HG02973 (cell line): ENCODE measurements around the gene RNF43.
"Not testable (repeated sequence)": the region's sequence is repeated elsewhere in the genome, so short reads cannot be mapped to it uniquely, and the experiment has no call there.

ENCODE experiments used
- ATAC-seq: cut with Tn5 transposase; IDR thresholded peaks from one replicate; pipeline ENCODE4 v1.9.1; 2021; ENCODE audit warnings: moderate library complexity; ENCODE audit not compliant: unreplicated experiment

The RNF43 gene

DNA sequence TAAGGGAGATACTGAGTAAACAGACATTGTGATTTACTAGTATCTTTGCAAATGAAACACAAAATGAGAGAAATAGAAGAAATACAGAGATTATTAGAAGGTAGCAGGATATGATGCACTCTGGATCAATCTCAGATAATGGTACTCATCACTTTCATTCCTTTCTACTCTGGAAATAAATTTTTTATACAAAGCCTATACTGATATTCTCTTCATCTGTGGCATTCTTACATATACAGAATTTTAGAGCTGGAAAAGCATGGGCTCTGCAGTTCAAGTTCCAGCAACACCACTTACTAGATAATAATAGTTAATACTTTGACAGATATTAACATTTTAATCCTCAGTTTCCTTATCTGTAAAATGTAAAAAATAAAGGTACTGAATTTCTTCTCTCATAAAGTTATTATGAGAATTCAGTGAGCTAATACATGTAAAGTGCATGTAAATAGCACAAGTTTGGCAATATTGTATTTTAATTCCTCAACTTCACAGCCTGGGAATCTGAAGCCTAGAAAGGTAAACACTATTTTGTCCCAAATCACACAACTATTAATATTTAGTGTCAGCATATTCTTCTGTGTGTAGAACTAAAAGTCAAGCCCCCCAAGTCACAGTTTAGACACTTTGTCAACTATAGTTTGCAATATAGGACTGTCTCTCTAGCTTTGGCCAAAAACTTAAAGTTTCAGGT, 6.5 kb downstream of the RNF43 start:
- ATAC-seq: no peak

DNA sequence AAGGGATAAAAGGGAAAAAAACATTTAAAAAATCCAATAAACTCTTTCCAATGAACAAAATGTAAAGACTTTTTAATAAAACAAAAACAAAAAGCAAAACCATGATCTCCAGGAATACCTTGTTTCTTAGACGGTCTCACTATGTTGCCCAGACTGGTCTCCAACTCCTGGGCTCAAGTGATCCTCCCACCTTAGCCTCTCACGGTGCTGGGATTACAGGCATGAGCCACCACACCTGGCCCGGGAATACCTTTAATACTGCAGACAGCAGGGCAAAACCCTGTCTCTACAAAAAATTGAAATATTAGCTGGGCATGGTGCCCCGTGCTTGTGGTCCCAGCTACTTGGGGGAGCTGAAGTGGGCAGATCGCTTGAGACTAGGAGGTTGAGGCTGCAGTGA, 7.9 kb downstream of the RNF43 start:
- no peak for ATAC-seq

DNA sequence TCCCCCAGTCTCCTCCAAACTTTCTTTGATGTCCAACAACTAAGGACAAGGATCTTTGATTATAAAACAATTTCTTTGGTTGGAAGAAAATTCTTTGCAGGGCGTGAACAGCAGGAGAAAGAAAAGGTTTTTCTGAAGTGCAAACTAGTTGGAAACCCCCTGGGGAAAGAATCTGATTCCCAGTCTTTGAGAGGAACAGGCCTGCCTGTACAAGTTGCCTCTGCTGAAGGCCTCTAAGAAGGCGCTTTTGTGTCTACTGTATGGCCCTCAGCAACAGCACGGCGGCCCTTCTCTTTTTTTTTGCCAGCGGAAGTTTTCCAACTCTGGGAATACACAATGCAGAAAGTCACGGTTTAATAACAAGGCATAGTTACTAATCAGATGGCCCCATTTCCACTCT, 14.0 kb downstream of the RNF43 start:
- ATAC-seq: no peak

DNA sequence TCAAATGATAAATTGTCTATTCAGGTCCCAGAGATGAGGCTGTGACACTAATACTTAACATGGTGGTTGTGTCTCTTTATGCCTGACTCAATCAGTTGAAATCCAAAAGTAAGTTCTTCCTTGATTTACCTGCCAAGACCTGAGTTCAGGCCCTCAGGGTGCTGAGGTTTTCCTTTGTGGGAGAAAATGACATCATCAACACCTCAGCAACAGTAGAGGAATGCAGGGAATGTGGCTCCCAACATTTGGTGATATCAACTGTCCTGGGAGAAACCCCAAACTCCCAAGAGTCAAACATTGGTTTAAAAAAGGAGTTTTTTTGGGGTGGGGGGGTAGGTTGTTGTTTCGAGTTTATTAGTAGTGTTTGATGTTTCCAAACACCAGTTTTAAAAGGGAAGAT, 14.7 kb downstream of the RNF43 start:
- no peak for ATAC-seq

DNA sequence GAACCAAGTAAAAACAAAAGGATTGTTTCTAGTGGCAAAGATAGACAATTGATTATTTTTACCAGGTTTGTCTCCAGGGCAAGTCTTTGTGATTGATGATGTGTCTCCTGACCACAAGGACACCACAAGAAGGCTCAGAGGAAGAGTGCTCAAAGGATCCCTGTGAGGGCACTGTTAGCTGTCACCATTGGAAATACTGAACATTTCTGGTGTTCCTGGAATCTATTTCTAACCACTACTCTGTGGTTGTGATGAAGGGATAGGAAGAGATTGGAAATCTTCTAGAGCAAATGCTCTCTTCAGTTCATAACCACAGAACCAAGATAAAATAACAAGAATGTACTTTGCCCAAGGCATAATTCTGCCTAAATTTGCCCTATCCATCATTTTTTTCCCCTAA, 15.3 kb downstream of the RNF43 start:
- ATAC-seq: no peak

DNA sequence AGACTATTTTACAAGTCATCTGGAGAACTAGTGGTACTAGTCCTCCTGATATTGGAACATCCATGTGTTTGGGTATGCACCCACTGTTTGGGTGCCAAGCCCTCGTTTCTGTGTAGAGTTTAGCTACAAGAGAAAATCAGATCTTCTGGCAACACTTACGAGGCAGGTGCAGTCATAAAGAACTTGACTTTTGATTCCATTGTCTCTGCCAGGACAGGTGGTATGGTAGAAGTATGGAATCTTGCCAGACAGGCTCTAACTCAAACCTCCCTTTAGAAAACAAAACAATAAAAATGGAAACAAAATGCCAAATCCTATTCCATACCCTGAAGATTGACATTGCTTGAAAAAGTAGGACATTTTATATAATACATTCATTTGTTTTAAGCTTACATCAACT, 16.0 kb downstream of the RNF43 start:
- ATAC-seq: no peak

DNA sequence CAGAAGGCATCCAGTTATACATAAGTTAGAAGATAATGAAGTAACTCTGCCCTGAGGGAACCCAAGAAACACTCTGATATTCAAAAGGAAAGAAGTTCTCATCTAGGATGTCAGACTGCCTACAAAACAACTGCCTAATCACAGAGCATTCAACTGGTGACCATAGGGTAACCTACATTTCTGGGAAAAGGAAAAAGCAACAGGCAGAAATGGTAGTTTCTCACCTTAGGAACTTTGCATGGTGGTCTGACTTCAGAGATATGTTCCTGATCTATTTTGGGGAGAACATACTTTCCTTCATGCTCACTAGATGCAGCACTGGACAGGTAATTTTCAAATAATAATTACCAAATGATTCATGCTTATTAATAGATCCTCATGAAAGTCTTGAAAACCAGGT, 16.5 kb downstream of the RNF43 start:
- ATAC-seq: no peak

DNA sequence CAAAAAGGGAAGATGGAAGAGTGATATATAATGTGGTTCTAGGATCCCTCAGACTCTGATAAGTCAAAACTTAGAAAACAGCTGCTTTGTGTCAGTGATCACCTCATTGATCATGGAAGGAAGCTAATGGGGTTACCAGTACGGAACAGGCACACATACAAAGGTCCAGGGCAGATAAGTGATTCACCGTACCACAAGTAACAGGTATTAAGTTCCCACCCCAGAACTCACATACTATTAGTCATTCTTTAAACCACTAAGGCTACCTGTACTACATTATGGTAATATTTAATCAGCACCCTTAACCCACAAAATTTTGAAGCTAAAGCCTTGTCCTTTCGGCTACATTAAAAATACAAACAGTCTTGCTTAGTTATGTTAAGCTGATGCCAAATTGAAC, 17.4 kb downstream of the RNF43 start:
- no peak for ATAC-seq

DNA sequence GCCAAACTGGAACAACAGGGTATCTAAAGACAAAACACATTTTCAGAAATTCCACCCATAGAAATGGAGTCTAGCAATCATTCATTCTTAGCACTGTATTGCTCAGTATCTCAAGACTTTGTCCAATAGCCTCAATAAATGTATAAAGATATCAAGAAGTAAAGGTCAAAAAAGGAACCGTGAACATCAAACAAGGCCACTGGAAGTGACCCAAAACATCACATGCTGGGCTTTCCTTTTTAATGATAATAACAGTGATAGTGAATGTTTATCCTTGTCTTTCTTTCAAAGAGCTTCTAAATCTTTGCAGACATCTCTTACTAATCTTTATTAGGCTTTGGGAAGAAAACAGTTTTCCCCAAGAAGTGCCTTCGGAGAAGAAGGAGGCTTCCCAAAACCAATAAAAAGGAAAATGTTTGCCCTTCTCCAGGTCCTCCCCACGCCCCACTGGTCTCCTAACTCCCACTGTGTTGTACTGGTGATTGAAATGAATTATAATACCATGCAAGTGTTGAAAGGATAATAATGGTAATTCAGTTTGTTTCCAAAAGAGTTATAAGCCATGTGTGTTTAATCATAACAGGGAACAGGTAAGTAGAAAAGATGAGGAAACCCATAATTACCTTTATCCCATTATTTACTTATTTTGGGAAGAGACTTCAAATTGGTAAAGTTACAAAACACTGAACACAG, 18.6 kb downstream of the RNF43 start:
- ATAC-seq: no peak

DNA sequence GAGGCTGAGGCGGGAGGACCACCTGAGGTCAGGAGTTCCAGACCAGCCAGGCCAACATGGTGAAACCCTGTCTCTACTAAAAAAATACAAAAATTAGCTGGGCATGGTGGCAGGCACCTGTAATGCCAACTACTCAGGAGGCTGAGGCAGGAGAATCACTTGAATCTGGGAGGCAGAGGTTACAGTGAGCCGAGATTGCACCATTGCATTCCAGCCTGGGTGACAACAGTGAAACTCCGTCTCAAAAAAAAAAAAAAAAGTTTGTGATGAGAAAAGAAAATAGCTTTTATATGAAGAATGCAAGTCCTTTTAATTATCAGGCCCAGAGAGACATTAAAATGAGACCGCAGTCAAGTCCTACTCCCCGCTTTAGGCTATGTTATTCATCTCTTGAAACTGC, 19.9 kb downstream of the RNF43 start:
- not testable (repeated sequence) for ATAC-seq

DNA sequence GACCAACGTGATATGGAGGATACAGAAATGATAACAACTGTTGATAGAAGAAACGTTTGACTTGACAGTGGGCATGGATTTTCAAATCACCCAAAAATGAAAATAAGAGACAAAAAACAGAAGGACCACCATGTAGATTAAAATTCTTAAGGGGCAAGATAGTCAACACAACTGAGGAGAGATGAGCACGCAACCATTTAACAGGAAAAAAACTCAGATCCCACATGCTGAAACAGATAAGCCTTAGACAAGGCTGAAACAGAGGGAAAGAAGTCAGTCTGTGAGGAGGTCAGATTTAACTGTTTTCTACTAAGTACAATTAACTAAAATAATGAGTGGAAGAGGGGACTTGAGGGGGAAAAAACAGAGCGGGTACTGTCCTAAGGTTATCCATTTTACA, 21.2 kb downstream of the RNF43 start:
- no peak for ATAC-seq

DNA sequence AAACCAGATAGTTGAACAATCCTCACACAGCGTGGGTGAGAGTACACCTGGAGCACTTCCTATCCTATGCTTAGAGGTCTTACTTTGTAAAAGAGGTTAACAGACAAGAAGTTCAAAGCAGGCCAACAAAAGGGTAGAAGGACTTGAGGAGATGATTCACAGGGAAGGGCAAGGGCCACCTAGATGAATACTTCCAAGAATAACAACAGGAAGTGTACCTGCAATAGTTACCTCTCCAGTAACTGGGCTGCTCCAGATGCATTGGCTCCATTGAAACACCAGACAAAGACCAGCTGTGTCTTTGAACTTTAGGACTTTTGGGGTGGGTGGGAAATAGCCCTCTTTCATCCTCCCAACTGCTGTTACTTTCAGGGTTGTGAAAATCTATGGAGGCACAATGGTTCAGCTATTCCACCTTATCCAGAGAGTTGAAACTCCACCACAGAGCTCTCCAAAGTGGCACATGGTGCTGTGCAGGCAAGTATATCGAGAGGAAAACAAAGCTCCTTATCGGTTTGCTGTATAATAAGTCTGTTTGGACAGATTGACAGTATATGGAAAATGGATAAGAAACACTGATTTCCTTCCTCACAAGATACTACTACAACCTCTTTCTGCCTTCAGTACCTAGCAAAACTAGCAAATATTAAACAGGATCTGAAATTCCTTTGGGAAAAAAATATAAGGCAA, 22.7 kb downstream of the RNF43 start:
- ATAC-seq: no peak

DNA sequence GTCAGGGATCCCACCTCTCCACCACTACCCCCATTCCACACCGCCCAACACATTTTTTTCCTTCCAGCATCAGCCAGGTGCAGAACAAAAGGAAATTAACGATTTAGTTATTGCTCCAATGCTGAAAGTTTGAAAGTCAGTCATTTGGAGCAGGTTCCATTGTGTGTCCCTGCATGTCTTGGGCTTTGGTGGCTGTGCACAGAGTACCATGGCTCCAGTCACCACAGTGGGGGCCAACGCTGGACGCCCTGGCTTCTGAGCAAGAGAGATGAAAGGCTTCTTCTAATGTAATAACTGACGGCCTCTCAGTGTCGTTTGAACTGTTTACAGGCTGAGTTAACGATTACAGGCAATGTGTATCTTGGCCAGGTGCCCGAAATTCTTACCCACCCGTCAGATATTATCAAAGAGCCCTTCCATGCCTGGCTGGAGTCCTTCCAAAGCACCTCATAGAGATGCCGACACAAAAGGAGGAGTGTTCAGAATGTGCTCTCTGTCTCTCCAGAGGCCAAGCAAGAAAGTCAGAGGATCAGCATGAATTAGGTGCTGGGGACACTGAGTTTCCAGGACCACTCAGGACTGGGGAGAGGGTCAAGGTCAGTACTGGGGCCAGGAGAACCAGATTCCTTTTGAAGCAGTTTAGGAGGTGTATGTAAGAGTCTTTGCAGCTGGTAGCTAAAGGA, 25.9 kb downstream of the RNF43 start:
- ATAC-seq: no peak

DNA sequence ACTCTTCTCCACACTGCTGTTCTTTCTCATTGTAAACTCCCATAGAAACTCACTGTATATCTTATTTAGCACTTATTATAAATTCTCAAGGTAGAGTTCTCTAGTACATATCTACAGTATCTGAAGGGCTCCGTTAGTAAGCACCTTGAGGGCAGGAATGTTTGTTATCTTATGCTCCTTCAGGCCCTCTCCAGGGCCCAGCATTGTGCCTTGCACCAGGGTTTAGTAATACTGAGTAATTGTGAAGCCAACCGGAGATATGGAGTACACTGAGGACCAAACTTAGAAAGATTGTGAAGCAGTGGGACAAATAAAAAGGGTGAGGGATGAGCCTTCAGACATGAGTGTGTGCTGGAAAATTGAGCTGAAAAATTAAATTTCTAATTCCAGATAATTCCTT, 26.4 kb downstream of the RNF43 start:
- ATAC-seq: no peak

DNA sequence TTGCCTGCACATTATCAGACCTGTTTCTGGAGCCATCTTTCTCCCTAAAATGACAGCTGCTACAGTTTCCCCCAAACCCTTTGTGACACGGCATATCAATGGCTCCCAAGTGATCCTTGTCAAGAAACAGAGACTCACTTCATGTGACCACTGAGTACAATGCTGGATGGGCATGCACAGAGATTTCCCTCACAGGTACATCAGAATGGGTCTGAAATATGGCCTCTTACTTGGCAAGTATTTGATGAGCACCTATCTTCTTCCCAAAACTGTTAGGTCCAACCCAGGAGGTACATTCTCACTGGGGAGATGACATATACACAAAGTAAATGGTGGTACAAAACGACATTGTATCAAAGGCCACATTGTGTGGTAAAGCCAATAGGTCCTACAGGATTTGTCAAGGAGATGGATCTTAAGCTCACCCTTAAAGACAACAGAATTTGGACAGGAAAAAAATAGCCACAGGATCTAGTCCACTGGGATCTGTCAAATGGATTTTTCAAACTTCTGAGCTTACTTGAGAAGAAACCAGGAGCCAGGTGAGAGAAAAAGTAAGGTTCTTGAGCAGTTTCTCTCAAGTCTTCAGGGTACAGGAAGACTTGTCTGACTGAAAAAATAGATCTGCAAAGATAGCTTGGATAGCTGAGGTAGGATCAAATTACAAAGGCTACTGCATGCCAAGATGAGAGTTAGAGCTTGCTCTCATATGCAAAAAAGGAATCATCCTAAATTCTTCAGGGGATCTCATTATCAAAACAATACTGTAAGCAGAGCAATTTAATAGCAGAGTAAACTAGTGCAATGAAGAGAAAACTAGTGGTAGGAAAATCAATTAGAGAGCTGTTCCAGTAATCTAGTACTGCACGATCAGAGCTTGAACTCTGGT, 28.8 kb downstream of the RNF43 start:
- no peak for ATAC-seq

DNA sequence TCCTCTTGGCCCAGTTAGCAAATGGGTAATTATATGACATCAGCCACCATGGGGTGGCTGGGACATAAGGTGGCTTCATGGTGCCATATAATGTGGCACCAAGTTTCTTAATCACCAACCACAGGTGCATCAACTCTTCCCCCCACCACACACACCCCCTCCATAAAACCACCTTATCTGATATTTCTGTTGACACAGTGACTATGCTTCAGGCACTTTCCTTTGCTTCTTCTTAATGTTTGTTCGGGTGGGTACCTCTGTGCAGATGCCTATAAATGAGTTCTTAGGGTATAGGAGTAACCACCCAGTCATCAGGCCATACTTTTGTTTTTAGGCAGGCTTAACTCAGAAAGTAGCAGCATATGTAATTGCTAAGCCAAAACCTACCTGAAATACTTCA, 29.5 kb downstream of the RNF43 start:
- ATAC-seq: no peak

DNA sequence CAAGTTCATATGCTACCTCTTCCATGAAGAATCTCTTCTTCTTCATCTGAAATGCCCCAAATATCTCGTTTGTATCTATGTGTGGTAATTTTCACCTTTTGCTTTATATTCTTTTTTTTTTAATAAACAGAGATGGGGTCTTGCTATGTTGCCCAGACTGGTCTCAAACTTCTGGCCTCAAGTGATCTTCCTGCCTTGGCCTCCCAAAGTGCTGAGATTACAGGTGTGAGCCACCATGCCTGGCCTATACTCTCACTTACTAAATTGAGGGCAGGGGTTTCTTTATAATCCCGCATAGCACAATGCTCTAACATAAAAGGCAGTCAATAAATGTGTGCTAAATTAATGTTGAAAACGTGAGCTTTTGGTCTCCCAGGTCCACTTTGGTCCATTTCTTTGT, 30.6 kb downstream of the RNF43 start:
- ATAC-seq: no peak

DNA sequence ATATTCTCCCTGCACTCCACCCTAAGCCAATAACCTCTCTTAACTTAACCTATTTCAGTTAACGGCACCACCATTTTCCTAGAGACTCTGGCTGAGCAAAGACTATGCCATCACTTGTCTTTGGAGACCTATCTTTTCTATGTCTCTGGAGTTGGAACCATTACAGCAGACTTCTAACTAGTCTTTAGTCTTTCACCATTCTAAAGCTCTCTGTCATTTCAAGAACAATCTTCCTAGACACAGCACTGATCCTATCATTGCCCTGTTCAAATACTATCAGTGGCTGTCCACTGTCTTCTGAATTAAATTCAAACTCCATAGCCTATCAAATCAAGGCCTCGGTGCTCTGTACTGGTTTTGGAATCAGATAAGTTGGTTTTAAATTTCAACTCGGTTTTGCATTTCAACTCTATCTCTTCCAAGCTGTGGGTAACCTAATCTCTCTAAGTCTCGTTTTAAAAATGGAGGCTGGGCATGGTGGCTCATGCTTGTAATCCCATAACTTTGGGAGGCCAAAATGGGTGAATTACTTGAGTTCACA, 31.9 kb downstream of the RNF43 start:
- ATAC-seq: no peak

DNA sequence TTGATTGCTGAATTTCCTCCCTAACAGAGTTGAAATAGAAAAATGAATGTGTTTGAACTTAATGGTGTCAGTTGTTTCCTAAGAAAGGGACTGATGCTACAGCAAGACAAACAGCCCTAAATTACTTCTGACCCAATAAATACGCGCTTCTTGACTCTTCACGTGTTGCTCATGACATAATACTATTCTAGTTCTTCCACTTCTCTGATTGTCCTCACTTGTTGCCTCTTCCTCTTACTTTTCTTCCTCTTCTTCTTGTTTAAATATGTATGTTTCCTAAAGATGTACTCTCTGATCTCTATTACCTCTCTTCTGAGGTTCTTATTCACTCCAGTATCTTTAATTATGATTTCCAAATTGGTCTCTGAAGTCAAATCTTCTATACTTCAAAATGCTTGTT, 32.4 kb downstream of the RNF43 start:
- no peak for ATAC-seq

DNA sequence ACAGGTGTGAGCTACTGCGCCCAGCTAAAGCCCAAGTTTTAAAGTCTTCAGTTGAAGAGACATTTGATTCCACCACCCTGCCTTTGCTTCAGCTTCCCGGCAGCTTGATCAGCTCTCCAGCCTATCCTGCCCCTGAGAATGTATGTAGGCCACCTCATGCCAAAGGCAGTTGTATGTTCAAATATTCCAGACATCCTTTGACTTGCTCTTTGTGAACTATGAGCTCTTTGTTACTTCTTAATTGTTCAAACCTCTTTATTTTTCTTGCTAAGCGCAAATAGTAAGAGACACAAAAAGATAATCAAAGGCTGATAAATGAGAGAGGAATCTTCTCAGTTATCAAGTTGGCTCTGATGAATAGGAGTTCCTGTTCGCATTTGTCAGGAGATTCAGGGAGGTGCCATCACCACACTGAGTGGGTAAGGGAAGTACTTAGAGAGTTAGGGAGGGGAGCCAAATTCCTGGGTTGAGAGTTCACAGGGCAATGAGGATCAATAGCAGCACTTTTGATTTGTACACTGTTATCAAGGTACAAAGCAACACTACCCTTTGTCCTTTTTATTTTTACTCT, 33.4 kb downstream of the RNF43 start:
- no peak for ATAC-seq
